ENCODE measurements around the gene HDGFL2.

Gene HDGFL2

GRCh38 chr19:4499855-4500254, 27.8 kb downstream of the HDGFL2 start:
- no peak for DNase-seq

GRCh38 chr19:4500841-4501591, 28.9 kb downstream of the HDGFL2 start:
- no peak for DNase-seq

DNA sequence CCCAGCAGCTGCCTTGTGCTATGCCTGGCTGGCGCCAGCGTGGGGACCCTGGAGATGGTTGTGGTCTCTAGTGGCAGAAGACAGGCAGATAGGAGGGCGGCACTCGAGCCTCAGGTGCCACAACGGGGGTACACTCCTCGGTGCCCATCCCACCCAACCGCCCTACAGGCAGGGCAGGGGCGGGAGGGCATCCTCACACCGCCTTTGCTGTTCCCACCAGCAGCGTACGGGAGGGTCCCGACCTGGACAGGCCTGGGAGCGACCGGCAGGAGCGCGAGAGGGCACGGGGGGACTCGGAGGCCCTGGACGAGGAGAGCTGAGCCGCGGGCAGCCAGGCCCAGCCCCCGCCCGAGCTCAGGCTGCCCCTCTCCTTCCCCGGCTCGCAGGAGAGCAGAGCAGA, 29.6 kb downstream of the HDGFL2 start:
- DNase-seq, result no peak

DNA sequence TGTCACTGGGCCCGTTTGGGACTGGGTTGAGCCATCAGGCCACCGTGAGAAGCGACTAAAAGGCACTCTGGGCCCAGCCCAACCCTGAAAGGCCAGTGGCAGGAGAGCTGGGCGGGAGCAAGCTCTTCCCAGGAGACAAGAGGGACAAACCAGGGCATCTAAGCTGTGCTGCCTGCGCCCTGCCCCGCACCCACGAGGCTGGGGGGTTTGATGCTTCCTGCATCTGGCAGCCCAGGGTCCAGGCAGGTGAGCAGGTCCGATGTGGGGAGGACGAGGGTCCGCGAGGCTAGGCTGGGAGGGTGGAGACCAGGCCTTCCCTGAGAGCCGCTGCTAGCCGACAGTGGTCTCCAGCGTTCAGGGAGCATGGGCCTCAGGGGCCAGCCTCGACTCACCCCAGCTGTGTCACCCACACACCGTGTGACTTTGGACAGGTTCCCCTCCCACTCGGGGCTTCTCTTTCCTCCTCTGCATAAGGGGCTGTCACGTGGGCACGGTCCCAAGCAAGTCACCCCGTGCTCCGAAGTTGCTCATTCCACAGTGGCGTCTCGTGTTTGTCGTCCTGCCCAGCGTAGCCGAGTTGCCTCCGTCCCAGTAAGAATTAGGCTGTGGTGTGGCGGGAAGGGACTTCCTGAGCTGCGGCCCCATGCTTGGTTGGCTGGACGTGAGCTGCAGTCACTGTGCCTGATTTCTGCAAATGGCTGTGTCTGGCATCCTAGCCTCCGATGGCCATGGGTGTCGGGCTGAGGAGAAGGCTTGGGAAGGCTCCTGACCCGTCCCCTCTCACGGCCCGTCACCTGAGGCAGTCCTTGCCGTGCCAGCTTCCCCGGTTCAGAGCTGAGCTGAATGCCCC, 30.4 kb downstream of the HDGFL2 start:
- DNase-seq, result no peak

- DNase-seq, result no peak
Observed at GRCh38 chr19:4503132-4503824, 31.2 kb downstream of the HDGFL2 start.

- DNase-seq, result no peak
Observed at GRCh38 chr19:4503825-4504170, 31.7 kb downstream of the HDGFL2 start.

DNA sequence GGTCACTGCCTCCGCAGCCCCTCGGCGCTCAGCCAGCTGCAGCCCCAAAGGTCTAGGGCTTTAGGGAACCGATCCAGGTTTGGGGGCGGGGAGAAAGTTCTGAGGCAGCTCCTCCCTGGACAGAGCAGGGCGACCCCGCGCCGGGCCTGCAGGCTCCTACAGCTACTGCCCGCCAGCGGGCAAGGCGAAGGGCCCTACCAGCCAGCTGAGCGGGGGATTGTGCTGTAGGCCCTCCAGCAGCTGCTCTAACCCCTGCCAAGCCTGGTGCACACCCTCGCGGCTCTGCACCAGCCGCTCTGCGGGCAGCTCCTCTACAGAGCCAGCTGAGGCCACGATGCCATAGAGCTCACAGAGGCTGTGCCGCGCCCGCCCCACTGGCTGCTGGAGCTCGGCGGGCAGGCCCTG, 32.2 kb downstream of the HDGFL2 start:
- no peak for DNase-seq

GRCh38 chr19:4504891-4505569, 32.9 kb downstream of the HDGFL2 start:
- no peak for DNase-seq

DNA sequence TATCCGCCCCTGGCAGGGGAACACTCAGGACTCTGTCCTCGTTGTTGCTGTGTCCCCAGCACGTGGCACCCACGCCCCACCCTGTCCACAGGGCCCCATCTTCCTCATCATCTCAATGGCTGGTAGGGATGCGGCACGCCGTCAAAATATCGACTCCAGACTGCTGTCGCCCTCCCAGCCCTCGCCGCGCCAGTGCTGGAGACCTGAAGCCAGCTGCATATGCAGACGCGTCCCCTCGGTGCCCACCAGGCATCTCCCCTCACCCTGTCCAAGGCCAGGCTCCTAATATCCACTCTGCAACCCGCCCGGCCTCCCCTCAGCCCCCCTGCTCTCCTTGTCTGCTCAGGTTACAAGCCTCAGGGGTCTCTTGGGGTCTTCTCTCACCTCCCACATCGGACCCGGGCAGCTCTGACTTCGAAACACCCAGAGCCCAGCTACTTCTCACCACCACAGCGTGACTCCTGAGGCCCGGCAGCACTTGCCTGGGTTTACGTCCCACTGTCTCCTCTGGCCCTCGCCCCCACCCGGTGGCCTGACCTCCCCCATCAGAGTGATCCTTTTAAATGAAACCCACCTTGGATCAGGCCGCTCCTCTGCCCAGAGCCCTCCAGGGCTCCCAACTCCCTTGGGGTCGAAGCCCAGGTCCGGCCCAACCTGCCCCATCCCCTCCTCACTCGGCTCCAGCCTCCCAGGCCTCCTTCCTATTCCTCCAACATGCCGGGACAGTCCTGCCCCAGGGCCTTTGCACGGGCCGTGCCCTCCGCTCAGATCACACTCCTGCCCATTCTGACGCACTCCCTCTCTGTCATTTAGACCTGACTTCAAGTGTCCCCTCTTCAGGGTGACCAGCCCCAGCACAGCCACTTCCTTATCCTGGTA, 33.7 kb downstream of the HDGFL2 start:
- DNase-seq, result no peak

GRCh38 chr19:4506449-4507149, 34.5 kb downstream of the HDGFL2 start:
- no peak for DNase-seq

GRCh38 chr19:4507150-4507452, 35.0 kb downstream of the HDGFL2 start:
- DNase-seq, result no peak

DNA sequence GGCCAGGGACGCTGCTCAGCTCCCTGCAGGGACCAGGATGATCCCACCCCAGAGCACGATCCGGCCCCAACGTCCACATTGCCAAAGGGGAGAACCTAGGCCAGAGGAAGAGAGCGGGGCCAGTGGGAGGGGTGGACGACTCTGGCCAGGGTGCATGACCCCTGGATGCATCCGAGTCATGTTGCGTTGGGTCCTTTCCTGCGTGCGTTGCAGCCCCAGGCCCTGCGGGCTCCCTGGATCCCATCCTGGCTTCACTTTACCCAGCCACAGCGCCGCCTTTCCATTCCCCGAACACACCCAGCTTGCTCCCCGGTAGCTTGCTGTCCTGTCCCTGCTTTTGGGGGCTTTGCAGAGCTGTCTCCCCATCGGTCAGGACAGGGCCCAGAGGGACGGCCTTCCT, 35.7 kb downstream of the HDGFL2 start:
- DNase-seq, result no peak

- no peak for DNase-seq
Observed at GRCh38 chr19:4508698-4509097, 36.6 kb downstream of the HDGFL2 start.

DNA sequence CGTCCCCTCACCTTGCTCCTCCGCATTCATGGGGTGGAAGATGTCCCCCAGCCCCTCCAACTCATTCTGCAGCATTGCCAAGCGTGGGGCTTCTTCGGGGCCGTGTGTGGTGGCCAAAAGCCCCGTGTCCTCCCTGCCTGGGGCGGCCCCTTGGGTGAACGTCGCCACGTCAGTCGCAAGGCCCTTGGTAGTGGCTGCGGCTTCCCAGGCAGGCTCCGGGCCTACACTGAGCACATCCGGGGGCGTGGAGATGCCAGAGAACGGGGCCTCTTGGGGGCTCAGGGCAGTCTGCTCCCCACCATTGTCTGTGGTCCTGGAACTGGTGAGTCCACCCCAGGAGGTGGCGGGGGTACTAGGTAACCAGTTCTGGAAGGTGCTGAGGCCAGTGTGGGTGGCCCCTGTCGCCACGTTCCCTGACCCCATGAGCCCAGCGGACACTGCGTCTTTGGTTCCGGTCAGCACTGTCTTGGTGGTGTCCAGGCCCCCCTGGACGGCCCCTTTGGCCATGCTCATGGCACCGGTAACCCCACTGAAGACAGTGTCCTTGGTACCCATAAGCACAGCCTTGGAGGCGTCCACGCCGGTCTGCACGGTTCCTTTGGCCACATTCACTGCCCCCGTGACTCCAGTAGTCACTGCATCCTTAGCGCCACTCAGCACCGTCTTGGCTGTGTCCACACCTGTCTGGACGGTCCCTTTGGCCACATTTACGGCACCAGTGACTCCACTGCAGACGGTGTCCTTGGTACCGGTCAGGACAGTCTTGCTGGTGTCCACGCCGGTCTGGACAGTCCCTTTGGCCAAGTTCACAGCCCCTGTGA, 38.5 kb downstream of the HDGFL2 start:
- DNase-seq, result no peak

DNA sequence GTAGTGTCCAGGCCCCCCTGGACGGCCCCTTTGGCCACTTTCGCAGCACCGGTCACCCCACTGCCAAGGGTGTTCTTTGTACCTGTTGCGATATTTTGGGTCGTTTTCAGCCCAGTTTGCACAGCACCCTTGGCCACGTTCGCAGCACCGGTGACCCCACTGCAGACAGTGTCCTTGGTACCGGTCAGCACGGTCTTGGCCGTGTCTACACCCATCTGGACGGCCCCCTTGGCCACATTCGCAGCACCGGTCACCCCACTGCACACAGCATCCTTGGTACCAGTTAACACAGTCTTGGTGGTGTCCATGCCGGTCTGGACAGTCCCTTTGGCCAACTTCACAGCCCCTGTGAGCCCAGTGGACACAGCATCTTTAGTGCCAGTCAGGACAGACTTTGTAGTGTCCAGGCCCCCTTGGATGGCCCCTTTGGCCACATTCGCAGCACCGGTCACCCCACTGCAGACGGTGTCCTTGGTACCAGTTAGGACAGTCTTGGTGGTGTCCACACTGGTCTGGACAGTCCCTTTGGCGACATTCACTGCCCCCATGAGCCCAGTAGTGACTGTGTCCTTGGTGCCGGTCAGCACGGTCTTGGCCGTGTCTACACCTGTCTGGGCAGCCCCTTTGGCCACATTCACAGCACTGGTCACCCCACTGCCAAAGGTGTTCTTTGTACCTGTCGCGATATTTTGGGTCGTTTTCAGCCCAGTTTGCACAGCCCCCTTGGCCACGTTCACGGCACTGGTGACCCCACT, 39.4 kb downstream of the HDGFL2 start:
- no peak for DNase-seq

GRCh38 chr19:4512070-4512469, 40.0 kb downstream of the HDGFL2 start:
- DNase-seq, result no peak

- DNase-seq, result no peak
Observed at GRCh38 chr19:4513248-4513647, 41.2 kb downstream of the HDGFL2 start.

- DNase-seq, result no peak
Observed at GRCh38 chr19:4515732-4516131, 43.6 kb downstream of the HDGFL2 start.

GRCh38 chr19:4516199-4516938, 44.3 kb downstream of the HDGFL2 start:
- DNase-seq, result no peak
